COR-L47 (cell line): ENCODE results near the gene RRP8.

Source experiments
- DNase-seq: peaks from one replicate; lab custom pipeline; 2025; lab: John Stamatoyannopoulos, UW

RRP8 gene

GRCh38 chr11:6568191-6568918 lies 35.1 kb downstream of the RRP8 start:
- DNase-seq = peak; percentile 46

GRCh38 chr11:6567371-6567745 lies 36.1 kb downstream of the RRP8 start:
- no peak for DNase-seq

- DNase-seq = no peak
These were observed 36.6 kb downstream of the RRP8 start for GRCh38 chr11:6566704-6567370.

- no peak for DNase-seq
These were observed 37.3 kb downstream of the RRP8 start for GRCh38 chr11:6565988-6566703.

GRCh38 chr11:6565325-6565724 lies 38.1 kb downstream of the RRP8 start:
- no peak for DNase-seq

GRCh38 chr11:6563667-6564066 lies 39.7 kb downstream of the RRP8 start:
- DNase-seq = no peak

- no peak for DNase-seq
These were observed 40.2 kb downstream of the RRP8 start for GRCh38 chr11:6563121-6563619.

- no peak for DNase-seq
These were observed 42.1 kb downstream of the RRP8 start for GRCh38 chr11:6561288-6561687.

GRCh38 chr11:6559369-6559768 lies 44.0 kb downstream of the RRP8 start:
- DNase-seq = no peak

GRCh38 chr11:6557761-6558674 lies 45.4 kb downstream of the RRP8 start:
- no peak for DNase-seq

GRCh38 chr11:6557063-6557462 lies 46.4 kb downstream of the RRP8 start:
- no peak for DNase-seq

- DNase-seq = no peak
These were observed 47.1 kb downstream of the RRP8 start for GRCh38 chr11:6556139-6556949.

GRCh38 chr11:6554828-6555706 lies 48.3 kb downstream of the RRP8 start:
- no peak for DNase-seq

GRCh38 chr11:6553634-6554033 lies 49.8 kb downstream of the RRP8 start:
- DNase-seq = no peak

GRCh38 chr11:6548641-6549040 lies 54.8 kb downstream of the RRP8 start:
- no peak for DNase-seq

- no peak for DNase-seq
These were observed 55.3 kb downstream of the RRP8 start for GRCh38 chr11:6548121-6548520.

- DNase-seq = no peak
These were observed 56.2 kb downstream of the RRP8 start for GRCh38 chr11:6547177-6547576.

- no peak for DNase-seq
These were observed 56.7 kb downstream of the RRP8 start for GRCh38 chr11:6546735-6547134.

- no peak for DNase-seq
These were observed 57.4 kb downstream of the RRP8 start for GRCh38 chr11:6545917-6546605.
